IMR-90 (cell line): ENCODE results near the gene ULBP1. TPM values are rescaled to one million over a fixed set of nuclear protein-coding genes. Genes with fewer than 3 reads are reported as not detected.

Experiments
- ATAC-seq: fragments of 200-7000 bp; cut with Tn5 transposase; 2 replicates; pipeline ENCODE4 v1.9.1; 2020; ENCODE audit warnings: low read depth, mild to moderate bottlenecking, moderate library complexity
- BruUV-seq: library from RNA; stranded (reverse); fragments of 400-500 nt; replicated peaks from 2 replicates; lab custom pipeline; 2021; lab: Mats Ljungman, UMichigan
- CTCF ChIA-PET: fragments of 300-600 bp; formaldehyde crosslinking; extraction: SDS; loops from one replicate; lab custom pipeline; 2021; ENCODE audit warnings: antibody characterized with exemption; lab: Yijun Ruan, JAX
- POLR2A ChIA-PET: fragments of 300-600 bp; sonication (Branson Sonifier 250); formaldehyde crosslinking; loops from one replicate; lab custom pipeline; 2022; ENCODE audit warnings: antibody characterized with exemption; ENCODE audit not compliant: unreplicated experiment; lab: Charles Lee
- DNase-seq: peaks from one replicate; pipeline ENCODE4 v3.0.0; 2013
- H2AFZ ChIP-seq: replicated peaks from 2 replicates; pipeline ENCODE3; 2013; ENCODE audit warnings: low read length, mild to moderate bottlenecking; ENCODE audit not compliant: poor library complexity
- H2AK5ac ChIP-seq: 2 replicates; pipeline ENCODE4 v1.6.1; 2013; ENCODE audit warnings: low read depth, low read length, inconsistent platforms
- H2AK9ac ChIP-seq: replicated peaks from 2 replicates; pipeline ENCODE3; 2013; ENCODE audit warnings: mild to moderate bottlenecking, low read depth, low read length, moderate library complexity; ENCODE audit not compliant: poor library complexity
- H2BK120ac ChIP-seq: 2 replicates; pipeline ENCODE4 v1.6.1; 2013; ENCODE audit warnings: low read depth, low read length, inconsistent platforms
- H2BK15ac ChIP-seq: 3 replicates; pipeline ENCODE4 v1.6.1; 2013; ENCODE audit warnings: low read depth, low read length, inconsistent platforms
- H2BK20ac ChIP-seq: 2 replicates; pipeline ENCODE4 v1.6.1; 2013; ENCODE audit warnings: low read depth, mild to moderate bottlenecking, inconsistent platforms, low read length, moderate library complexity
- H2BK5ac ChIP-seq: 2 replicates; pipeline ENCODE4 v1.6.1; 2013; ENCODE audit warnings: mild to moderate bottlenecking, low read depth, low read length, inconsistent platforms; ENCODE audit not compliant: poor library complexity, severe bottlenecking
- H3K14ac ChIP-seq: replicated peaks from 2 replicates; pipeline ENCODE4 v1.6.1; 2013; ENCODE audit warnings: low read depth, low read length, inconsistent platforms
- H3K18ac ChIP-seq: 2 replicates; pipeline ENCODE4 v1.6.1; 2013; ENCODE audit warnings: low read depth, low read length, control low read depth
- H3K23ac ChIP-seq: 2 replicates; pipeline ENCODE4 v1.6.1; 2013; ENCODE audit warnings: low read depth, low read length, inconsistent platforms
- H3K27ac ChIP-seq: 2 replicates; pipeline ENCODE4 v1.5.1; 2013; ENCODE audit warnings: mild to moderate bottlenecking, control low read depth, low read length; ENCODE audit not compliant: insufficient read depth
- H3K27me3 ChIP-seq: 2 replicates; pipeline ENCODE4 v1.6.1; 2013; ENCODE audit warnings: low read length; ENCODE audit not compliant: control insufficient read depth, insufficient read depth
- H3K36me3 ChIP-seq: 2 replicates; pipeline ENCODE4 v1.6.1; 2013; ENCODE audit warnings: low read length, mixed read lengths; ENCODE audit not compliant: control insufficient read depth, insufficient read depth
- H3K4ac ChIP-seq: 2 replicates; pipeline ENCODE4 v1.6.1; 2013; ENCODE audit warnings: low read depth, low read length, inconsistent platforms
- H3K4me1 ChIP-seq: 2 replicates; pipeline ENCODE4 v1.6.1; 2013; ENCODE audit warnings: low read length, mixed read lengths; ENCODE audit not compliant: control insufficient read depth, insufficient read depth
- H3K4me2 ChIP-seq: 2 replicates; pipeline ENCODE4 v1.6.1; 2013; ENCODE audit warnings: low read depth, mild to moderate bottlenecking, control low read depth, low read length, moderate library complexity
- H3K4me3 ChIP-seq: 2 replicates; pipeline ENCODE4 v1.5.1; 2013; ENCODE audit warnings: low read depth, mild to moderate bottlenecking, control low read depth, low read length, moderate library complexity; ENCODE audit not compliant: insufficient read depth
- H3K56ac ChIP-seq: 2 replicates; pipeline ENCODE4 v1.6.1; 2013; ENCODE audit warnings: low read length, inconsistent platforms; ENCODE audit not compliant: insufficient read depth; ENCODE audit errors: extremely low read depth
- H3K79me1 ChIP-seq, 2 experiments: 2 replicates each; pipeline ENCODE4 v1.6.1; 2013; ENCODE audit warnings: low read length in 2 of 2, inconsistent platforms in 1 of 2, low read depth in 1 of 2
- H3K9ac ChIP-seq: 2 replicates; pipeline ENCODE4 v1.6.1; 2013; ENCODE audit warnings: low read depth, low read length, control low read depth
- H3K9me1 ChIP-seq: 2 replicates; pipeline ENCODE4 v1.6.1; 2013; ENCODE audit warnings: low read length, inconsistent platforms; ENCODE audit not compliant: insufficient read depth
- H3K9me3 ChIP-seq: 2 replicates; pipeline ENCODE4 v1.6.1; 2013; ENCODE audit warnings: low read length; ENCODE audit not compliant: control insufficient read depth, insufficient read depth
- H4K20me1 ChIP-seq: 2 replicates; pipeline ENCODE4 v1.6.1; 2013; ENCODE audit warnings: low read length, inconsistent platforms; ENCODE audit not compliant: insufficient read depth
- H4K5ac ChIP-seq: 2 replicates; pipeline ENCODE4 v1.6.1; 2013; ENCODE audit warnings: mild to moderate bottlenecking, low read depth, low read length, control low read depth
- H4K8ac ChIP-seq, 2 experiments: 2 replicates each; pipeline ENCODE4 v1.6.1; 2013; ENCODE audit warnings: low read depth in 2 of 2, low read length in 2 of 2, control low read depth in 1 of 2, inconsistent platforms in 1 of 2
- H4K91ac ChIP-seq: 2 replicates; pipeline ENCODE4 v1.6.1; 2013; ENCODE audit warnings: low read depth, low read length, inconsistent platforms; ENCODE audit not compliant: insufficient read depth
- BHLHE40 ChIP-seq: fragments of 150-350 bp; IDR thresholded peaks from 2 replicates; pipeline ENCODE4 v1.6.1; 2016; ENCODE audit warnings: mild to moderate bottlenecking, low read depth, low read length
- CEBPB ChIP-seq: IDR thresholded peaks from 2 replicates; pipeline ENCODE4 v1.6.1; 2012; ENCODE audit warnings: low read depth, low read length, improper control_type of control experiment
- CHD1 ChIP-seq: IDR thresholded peaks from 2 replicates; pipeline ENCODE4 v1.6.1; 2012; ENCODE audit warnings: low read depth, low read length, improper control_type of control experiment
- ELK1 ChIP-seq: fragments of 150-350 bp; IDR thresholded peaks from 2 replicates; pipeline ENCODE4 v1.6.1; 2016; ENCODE audit warnings: low read depth, mild to moderate bottlenecking, low read length, moderate library complexity, borderline replicate concordance
- FOS ChIP-seq: fragments of 150-350 bp; IDR thresholded peaks from 2 replicates; pipeline ENCODE4 v1.6.1; 2016; ENCODE audit warnings: low read depth, low read length
- MAFK ChIP-seq: IDR thresholded peaks from 2 replicates; pipeline ENCODE4 v1.6.1; 2012; ENCODE audit warnings: low read depth, low read length, improper control_type of control experiment
- MAZ ChIP-seq: IDR thresholded peaks from 2 replicates; pipeline ENCODE4 v1.6.1; 2012; ENCODE audit warnings: low read depth, mild to moderate bottlenecking, low read length, improper control_type of control experiment, moderate library complexity, borderline replicate concordance
- MXI1 ChIP-seq: IDR thresholded peaks from 2 replicates; pipeline ENCODE4 v1.6.1; 2012; ENCODE audit warnings: low read depth, mild to moderate bottlenecking, low read length, moderate library complexity, borderline replicate concordance
- NFE2L2 ChIP-seq: fragments of 150-350 bp; IDR thresholded peaks from 2 replicates; pipeline ENCODE4 v1.6.1; 2016; ENCODE audit warnings: low read depth, mild to moderate bottlenecking, low read length
- POLR2A ChIP-seq: IDR thresholded peaks from 2 replicates; pipeline ENCODE4 v1.6.1; 2012; ENCODE audit warnings: mild to moderate bottlenecking, low read depth, low read length
- RAD21 ChIP-seq: IDR thresholded peaks from 2 replicates; pipeline ENCODE4 v1.6.1; 2012; ENCODE audit warnings: low read length, improper control_type of control experiment
- RCOR1 ChIP-seq: IDR thresholded peaks from 2 replicates; pipeline ENCODE4 v1.6.1; 2012; ENCODE audit warnings: mild to moderate bottlenecking, low read length, improper control_type of control experiment; ENCODE audit not compliant: insufficient replicate concordance
- RFX5 ChIP-seq: IDR thresholded peaks from 2 replicates; pipeline ENCODE4 v1.8.0; 2012; ENCODE audit warnings: low read depth, mild to moderate bottlenecking, low read length, moderate library complexity
- SMC3 ChIP-seq: fragments of 150-350 bp; IDR thresholded peaks from 2 replicates; pipeline ENCODE4 v1.6.1; 2016; ENCODE audit warnings: low read depth, mild to moderate bottlenecking, antibody characterized with exemption, low read length, moderate library complexity
- USF2 ChIP-seq: fragments of 150-350 bp; IDR thresholded peaks from 2 replicates; pipeline ENCODE4 v1.6.1; 2017; ENCODE audit warnings: mild to moderate bottlenecking, antibody characterized with exemption, low read length, low read depth
- WGBS, 2 experiments: methylation state at CpG; one replicate each; pipeline versions ENCODE4 v1.1.5 to v1.1.7; 2013; ENCODE audit warnings: missing lambda C conversion rate in 2 of 2; ENCODE audit not compliant: insufficient read length in 1 of 2; ENCODE audit errors: extremely low coverage in 2 of 2; 5-methylcytosine and 5-hydroxymethylcytosine counted together
- dilution Hi-C: fragments of 300-500 bp; cut with HindIII; formaldehyde crosslinking; loops from one replicate; pipeline ENCODE4 v1.14.3; 2018; ENCODE audit warnings: low sequenced_read_pairs; ENCODE audit not compliant: unreplicated experiment
- in situ Hi-C: fragments of 300-500 bp; cut with MboI; formaldehyde crosslinking; loops from 3 replicates; pipeline ENCODE4 v1.14.3; 2019; ENCODE audit warnings: low sequenced_read_pairs, inconsistent platforms, mixed read lengths
- intact Hi-C: fragments of 100-400 bp; cut with micrococcal nuclease; formaldehyde crosslinking; loops from 2 replicates; pipeline ENCODE4 v1.10.0; 2022
- polyA plus RNA-seq, 3 experiments: library from polyadenylated mRNA; depleted of rRNA; stranded (reverse); fragments of >200 nt; gene quantifications; 2 replicates each; pipeline ENCODE4 v1.2.3, GENCODE V29; 2012; ENCODE audit warnings: low replicate concordance in 1 of 3
- total RNA-seq: library from RNA; depleted of rRNA; stranded (reverse); fragments of >200 nt; gene quantifications from 2 replicates; pipeline ENCODE4 v1.2.3, GENCODE V29; 2012

Gene ULBP1
- total and polyA plus RNA-seq, 2 of the 4 experiments (the other 2 are of a cell fraction) = 0.18 to 0.87 TPM

- no peak for TF ChIP-seq NFE2L2
Measured at GRCh38 chr6:149962461-149963211, 1.1 kb upstream of the ULBP1 start (continued).

- peak overlapping the region; percentile 84 for H4K91ac ChIP-seq
- 0 out of 2 replicates have a peak overlapping the region, but pooled peaks have one; percentile 18 for H2BK20ac ChIP-seq
- in situ Hi-C loops (no loop called here), dilution Hi-C loops (no loop called here), intact Hi-C loops (no loop called here)
- DNase-seq = peak; percentile 40
- peaks cover 2% of the 10 kb centered on the region; the same call in 1 of the 2 replicates for H3K4me1 ChIP-seq
- H3K23ac ChIP-seq = 0 out of 2 replicates have a peak overlapping the region, but pooled peaks have one; percentile 5
- peak overlapping the region; percentile 53 for H3K4me3 ChIP-seq
- 0 out of 2 replicates have a peak, but pooled peaks cover 7% of the 10 kb centered on the region for H3K9me1 ChIP-seq
- peak overlapping the region; percentile 89 for H2AFZ ChIP-seq
- H3K27me3 ChIP-seq = peaks cover 55% of the 10 kb centered on the region
- H3K56ac ChIP-seq = no peak overlapping the region
- peak overlapping the region; percentile 74; the same call in 1 of the 2 replicates for H3K9ac ChIP-seq
- H4K8ac ChIP-seq = peak overlapping the region; percentile 56 to 73; a peak in 3 of 4 replicates
- ATAC-seq = peak; percentile 28; the same call in 1 of the 2 replicates
- BruUV-seq = no TSS peak
- no peak overlapping the region for H4K5ac ChIP-seq
- WGBS, 2 experiments = no CpG with 5 or more reads among the region's 8 CpGs
- no peaks in the 10 kb centered on the region; the same call in 1 of the 2 replicates for H4K20me1 ChIP-seq
- no peak overlapping the region for H2BK5ac ChIP-seq
- peak overlapping the region; percentile 88 for H3K4me2 ChIP-seq
- peak overlapping the region; percentile 59; the same call in 1 of the 3 replicates for H2BK15ac ChIP-seq
- peak overlapping the region; percentile 65 for H2BK120ac ChIP-seq
- no peak overlapping the region for H3K27ac ChIP-seq
- POLR2A ChIA-PET = no interaction called here
- H2AK5ac ChIP-seq = peak overlapping the region; percentile 42; the same call in 1 of the 2 replicates
- no peaks in the 10 kb centered on the region for H3K36me3 ChIP-seq
- H3K18ac ChIP-seq = no peak overlapping the region
- H3K9me3 ChIP-seq = no peaks in the 10 kb centered on the region; the same call in 1 of the 2 replicates
- peak overlapping the region; percentile 94 for H2AK9ac ChIP-seq
- H3K14ac ChIP-seq = peak overlapping the region; percentile 64; the same call in 1 of the 2 replicates
- H3K79me1 ChIP-seq = 0 out of 4 replicates have a peak, but pooled peaks cover 0 to 4% of the 10 kb centered on the region in 2 experiments
- H3K4ac ChIP-seq = peak overlapping the region; percentile 64
- CTCF ChIA-PET = no interaction called here
- TF ChIP-seq CEBPB = no peak
- TF ChIP-seq FOS = no peak
- TF ChIP-seq MAFK = no peak
- TF ChIP-seq SMC3 = no peak
- no peak for TF ChIP-seq RFX5
- TF ChIP-seq RAD21 = no peak
- TF ChIP-seq MAZ = no peak
- TF ChIP-seq BHLHE40 = no peak
- no peak for TF ChIP-seq USF2
- no peak for TF ChIP-seq POLR2A
- no peak for TF ChIP-seq CHD1
- TF ChIP-seq NFE2L2 = no peak
- TF ChIP-seq RCOR1 = no peak
- no peak for TF ChIP-seq MXI1
- no peak for TF ChIP-seq ELK1
Measured at GRCh38 chr6:149963212-149963461, 606 bp upstream of the ULBP1 start.
